Stimulated activated naive CD8-positive, alpha-beta T cell treated with anti-CD3 and anti-CD28 coated beads, Interleukin-15, Interleukin-2, amounts not matched to agents 100 U/mL and 50 U/mL, for 24 hours (primary cell): ENCODE data around the gene DNM3.
"Not testable (repeated sequence)": the region's sequence is repeated elsewhere in the genome, so short reads cannot be mapped to it uniquely, and the experiment has no call there.

ENCODE experiments used
- ATAC-seq: fragments of 150-1000 bp; cut with Tn5 transposase; one replicate; pipeline ENCODE4 v1.10.0; 2021
- DNase-seq: peaks from one replicate; pipeline ENCODE4 v3.0.0; 2021

Gene DNM3

DNA sequence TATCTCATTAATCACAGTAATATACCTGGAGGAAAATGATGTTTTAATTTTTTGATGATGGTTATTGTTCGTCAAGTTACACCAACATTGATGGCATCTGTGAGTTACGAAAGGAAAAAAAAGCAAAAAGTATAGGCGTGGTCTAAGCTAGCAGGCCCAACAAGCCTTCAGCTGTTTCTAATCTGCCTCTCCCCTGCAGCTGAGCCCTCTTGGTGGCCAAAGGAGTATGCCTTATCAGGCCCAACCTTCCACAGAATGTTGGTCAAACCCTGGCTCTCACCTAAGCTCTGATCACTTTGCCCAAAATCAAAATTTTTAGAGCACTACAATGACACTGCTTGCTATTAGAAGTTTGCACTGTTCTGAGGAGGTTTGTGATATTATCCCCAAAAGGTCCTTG is 584.0 kb downstream of the DNM3 start:
- DNase-seq (no peak), ATAC-seq (no peak)

DNA sequence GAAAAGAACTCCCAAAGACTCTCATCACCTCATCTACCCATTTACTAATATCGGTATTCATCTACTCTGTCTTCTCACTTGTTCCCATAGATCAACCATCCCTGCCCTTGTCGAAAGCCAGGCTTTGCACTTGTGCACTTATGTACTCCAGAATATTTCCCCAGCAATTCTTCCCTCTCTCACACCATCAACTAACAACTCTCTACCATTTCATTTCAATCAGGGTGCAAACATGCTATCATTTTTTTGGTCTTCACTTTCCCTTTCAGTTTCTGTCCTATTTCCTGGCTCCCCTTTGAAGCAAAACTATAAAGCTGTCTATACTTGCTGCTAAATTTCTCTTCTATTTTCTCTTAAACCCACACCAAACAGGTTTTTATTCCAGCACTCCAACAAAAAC is 585.9 kb downstream of the DNM3 start:
- DNase-seq = no peak
- ATAC-seq = no peak

DNA sequence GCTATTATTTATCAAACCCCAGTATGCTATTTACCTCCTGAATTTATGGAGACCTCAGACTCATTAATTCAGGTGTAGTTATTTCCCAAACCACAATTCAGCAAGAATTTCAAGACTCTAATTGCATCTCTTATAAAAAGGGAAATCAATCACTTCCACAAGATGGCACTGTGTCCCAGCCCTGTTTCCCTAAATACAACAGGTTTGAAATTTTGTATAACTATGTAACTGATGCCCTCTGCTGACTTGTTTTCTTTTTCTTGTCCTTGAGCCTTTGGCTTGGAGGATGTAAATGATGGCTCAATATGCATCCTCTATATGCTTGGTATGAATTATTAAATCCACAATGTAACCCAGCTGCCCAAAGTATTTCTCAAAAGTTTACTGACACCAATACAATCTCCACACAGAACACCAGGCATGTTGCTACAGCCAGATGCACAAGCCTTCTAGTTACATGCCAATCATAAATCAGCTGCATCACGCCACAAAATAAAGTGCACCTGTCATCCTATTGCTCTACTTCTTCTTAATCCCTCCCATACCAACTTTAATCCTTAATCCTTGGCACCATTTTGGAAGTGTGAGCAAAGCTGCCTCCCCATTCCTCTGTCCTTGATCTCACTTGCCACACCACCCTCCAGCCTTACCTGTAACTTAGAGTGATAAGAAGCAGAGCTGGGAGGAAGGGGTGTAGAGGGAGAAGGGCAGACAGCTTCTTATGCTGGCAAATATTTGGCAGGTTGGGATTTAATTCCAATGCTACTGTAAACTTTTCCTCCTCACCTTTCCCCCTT is 588.2 kb downstream of the DNM3 start:
- DNase-seq = peak; percentile 39
- ATAC-seq = peak; percentile 76

GRCh38 chr1:172430128-172430454 is 588.8 kb downstream of the DNM3 start:
- DNase-seq (no peak), ATAC-seq (peak; percentile 44)

- DNase-seq (no peak), ATAC-seq (no peak)
Measured at GRCh38 chr1:172431204-172431603, 589.9 kb downstream of the DNM3 start.

- no peak for ATAC-seq
Measured at GRCh38 chr1:172431721-172432192, 590.5 kb downstream of the DNM3 start.

DNA sequence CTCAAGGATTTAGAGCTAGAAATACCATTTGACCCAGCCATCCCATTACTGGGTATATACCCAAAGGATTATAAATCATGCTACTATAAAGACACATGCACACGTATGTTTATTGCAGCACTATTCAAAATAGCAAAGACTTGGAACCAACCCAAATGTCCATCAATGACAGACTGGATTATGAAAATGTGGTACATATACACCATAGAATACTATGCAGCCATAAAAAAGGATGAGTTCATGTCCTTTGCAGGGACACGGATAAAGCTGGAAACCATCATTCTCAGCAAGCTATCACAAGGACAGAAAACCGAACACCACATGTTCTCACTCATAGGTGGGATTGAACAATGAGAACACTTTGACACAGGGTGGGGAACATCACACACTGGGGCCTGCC is 595.9 kb downstream of the DNM3 start:
- not testable (repeated sequence) for DNase-seq, ATAC-seq

More at GRCh38 chr1:172431721-172432192, 590.5 kb downstream of the DNM3 start:
- no peak for DNase-seq

DNA sequence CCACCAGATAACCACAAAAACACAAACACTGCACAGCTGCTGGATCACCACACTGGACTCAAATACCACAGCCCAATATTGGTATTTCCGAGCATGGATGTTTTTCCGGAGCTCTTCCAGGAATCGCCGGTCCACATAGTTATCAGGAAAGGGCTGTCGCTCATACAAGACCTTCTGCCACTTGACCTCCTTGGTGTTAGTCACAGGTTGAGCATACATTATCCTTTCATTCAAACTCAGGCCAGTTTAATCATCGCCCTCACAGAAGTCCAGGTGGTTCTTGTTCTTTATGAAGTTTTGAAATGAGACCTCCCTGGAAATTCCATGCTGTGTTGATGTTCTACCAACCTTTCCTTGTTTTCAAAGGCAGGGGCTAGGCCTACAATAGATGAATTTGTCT is 601.1 kb downstream of the DNM3 start:
- DNase-seq = no peak
- ATAC-seq = no peak

GRCh38 chr1:172442843-172443565 is 601.7 kb downstream of the DNM3 start:
- no peak for ATAC-seq

GRCh38 chr1:172443666-172444453 is 602.6 kb downstream of the DNM3 start, which contains the start of gene PIGC:
Gene PIGC, minus strand, starts transcription at chr1:172444069. Its CDS starts 1,447 bp downstream, at chr1:172442622.
- peak; percentile 95 for DNase-seq

More at GRCh38 chr1:172442843-172443565, 601.7 kb downstream of the DNM3 start:
- no peak for DNase-seq

GRCh38 chr1:172446547-172446946 is 605.2 kb downstream of the DNM3 start:
- no peak for DNase-seq
- no peak for ATAC-seq

More at GRCh38 chr1:172443666-172444453, 602.6 kb downstream of the DNM3 start, which contains the start of gene PIGC:
- ATAC-seq = peak; percentile 100

GRCh38 chr1:172447641-172448040 is 606.3 kb downstream of the DNM3 start:
- DNase-seq (no peak), ATAC-seq (no peak)

DNA sequence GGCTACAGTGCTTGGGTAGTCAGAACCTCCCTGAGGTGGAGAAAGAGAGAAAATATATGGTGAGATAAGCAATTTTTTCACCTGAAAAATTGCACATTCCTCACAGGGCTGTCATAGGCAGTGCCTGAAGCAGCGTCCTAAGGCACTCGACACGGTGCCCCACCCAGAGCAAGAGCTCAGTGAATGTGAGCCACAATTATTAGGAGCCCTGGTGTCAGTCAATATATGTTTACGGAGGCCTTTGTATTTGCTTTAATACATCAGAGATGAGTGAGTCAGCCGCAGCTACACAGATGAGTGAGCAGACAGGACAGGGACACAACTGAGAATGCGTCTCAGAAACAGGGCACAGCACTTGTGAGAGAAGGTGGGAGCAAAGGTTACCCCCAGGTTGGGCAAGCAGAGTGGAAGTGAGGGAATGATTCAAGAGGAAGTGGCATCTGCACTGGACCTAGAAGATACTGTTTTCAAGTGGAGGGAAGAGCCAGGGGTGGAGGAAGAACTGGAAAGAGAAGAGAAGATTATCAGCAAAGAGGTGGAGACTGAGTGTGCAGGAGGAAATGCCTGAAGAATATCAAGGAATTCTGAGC is 607.8 kb downstream of the DNM3 start:
- ATAC-seq (peak; percentile 48), DNase-seq (peak; percentile 10)

DNA sequence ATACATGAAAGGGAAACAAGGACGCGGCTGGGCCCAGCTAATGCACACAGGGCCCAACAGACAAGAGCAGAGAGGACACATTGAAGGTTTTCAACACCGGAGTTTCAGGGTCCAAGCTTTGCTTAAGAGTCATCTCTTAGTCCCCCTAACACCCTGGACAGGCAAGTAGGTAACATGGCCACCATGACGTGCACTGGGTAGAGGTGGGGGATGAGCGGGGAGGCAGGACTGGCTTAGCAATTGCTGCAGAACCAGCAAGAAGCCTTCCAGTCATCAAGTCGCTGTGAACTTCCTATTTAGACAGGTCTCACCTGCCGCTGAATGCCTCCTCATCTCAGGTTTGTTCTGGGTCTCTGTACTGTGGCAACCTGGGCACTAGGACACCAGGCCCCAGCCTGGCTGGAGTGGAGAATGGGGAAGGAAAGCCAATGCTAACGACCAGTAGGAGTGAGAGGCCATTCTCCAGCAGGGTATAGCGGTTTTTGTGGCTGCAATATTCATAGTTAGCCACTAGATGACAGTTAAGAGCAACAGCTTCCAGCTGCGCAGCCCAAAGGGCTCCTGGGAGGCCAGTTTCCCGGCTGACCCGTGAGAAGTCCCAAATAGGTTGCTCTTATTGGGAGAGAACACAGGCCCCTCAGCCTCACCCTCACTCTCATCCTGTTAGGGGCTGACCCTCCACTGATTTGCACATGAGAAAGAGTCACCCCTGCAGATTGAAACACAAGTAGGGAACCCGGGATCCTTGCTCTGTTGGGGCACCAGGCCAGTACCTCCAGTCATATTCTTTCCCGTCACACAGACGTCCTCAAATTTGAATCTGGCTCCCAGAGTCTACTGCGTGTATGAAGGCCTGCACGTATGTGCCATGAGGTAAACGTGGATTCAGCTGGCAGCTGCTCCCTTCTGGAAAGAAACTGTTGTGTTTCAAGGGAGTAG is 608.6 kb downstream of the DNM3 start:
- ATAC-seq = peak; percentile 78
- DNase-seq = peak; percentile 32

DNA sequence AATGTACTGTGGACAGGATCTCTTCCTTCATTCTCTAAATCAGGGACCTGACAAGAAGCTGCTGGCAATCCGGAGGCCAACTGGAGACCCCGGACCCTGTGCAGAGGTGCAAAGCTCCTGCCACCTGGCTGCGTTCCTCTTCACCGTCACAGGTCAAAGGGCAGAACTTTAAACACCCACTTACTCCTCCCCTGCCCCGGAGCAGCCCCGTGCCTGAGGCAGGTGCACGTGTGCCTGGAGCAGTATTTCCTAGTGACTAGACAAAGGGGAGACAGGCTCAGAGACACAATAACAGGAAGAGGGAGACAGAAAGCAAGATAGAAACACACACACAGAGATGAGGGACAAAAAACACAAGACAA is 609.2 kb downstream of the DNM3 start:
- DNase-seq = no peak
- no peak for ATAC-seq

GRCh38 chr1:172451002-172451443 is 609.7 kb downstream of the DNM3 start:
- peak; percentile 57 for ATAC-seq
- no peak for DNase-seq

GRCh38 chr1:172452536-172453152 is 611.3 kb downstream of the DNM3 start:
- DNase-seq = no peak
- no peak for ATAC-seq

DNA sequence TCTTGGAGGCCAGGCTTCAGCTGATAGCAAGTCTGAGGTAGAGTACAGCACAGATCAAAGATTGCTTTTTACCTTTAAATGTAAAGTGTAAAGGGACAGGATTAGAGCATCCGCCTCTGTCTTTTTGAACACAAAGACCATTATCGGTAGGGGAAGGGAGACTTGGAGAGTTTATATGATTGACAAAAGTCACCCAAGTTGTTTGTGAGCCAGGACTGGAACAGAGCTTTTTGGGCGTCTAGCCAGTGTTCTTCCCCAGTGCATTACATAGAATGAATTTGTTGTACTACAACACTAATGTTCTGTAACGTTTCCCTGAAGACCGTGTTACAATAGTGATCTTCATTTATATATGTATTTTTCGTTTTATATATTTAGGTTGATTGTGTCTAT is 611.9 kb downstream of the DNM3 start:
- DNase-seq = no peak
- ATAC-seq = no peak

GRCh38 chr1:172453607-172454006 is 612.3 kb downstream of the DNM3 start:
- ATAC-seq = no peak

GRCh38 chr1:172455451-172455850 is 614.2 kb downstream of the DNM3 start:
- ATAC-seq = no peak
- no peak for DNase-seq

More at GRCh38 chr1:172453607-172454006, 612.3 kb downstream of the DNM3 start:
- DNase-seq = no peak
